ENCODE results near the gene GPRC5C.

GRCh38 chr17:74414510-74414909 lies 17.4 kb upstream of the GPRC5C start:
- TF ChIP-seq, protein P1, sequence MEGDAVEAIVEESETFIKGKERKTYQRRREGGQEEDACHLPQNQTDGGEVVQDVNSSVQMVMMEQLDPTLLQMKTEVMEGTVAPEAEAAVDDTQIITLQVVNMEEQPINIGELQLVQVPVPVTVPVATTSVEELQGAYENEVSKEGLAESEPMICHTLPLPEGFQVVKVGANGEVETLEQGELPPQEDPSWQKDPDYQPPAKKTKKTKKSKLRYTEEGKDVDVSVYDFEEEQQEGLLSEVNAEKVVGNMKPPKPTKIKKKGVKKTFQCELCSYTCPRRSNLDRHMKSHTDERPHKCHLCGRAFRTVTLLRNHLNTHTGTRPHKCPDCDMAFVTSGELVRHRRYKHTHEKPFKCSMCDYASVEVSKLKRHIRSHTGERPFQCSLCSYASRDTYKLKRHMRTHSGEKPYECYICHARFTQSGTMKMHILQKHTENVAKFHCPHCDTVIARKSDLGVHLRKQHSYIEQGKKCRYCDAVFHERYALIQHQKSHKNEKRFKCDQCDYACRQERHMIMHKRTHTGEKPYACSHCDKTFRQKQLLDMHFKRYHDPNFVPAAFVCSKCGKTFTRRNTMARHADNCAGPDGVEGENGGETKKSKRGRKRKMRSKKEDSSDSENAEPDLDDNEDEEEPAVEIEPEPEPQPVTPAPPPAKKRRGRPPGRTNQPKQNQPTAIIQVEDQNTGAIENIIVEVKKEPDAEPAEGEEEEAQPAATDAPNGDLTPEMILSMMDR (IDR thresholded peaks at IDR 0.05; ENCODE audit: insufficient read depth, low read length) = no peak
- TF ChIP-seq POLR2AphosphoS5 (IDR thresholded peaks at IDR 0.05; ENCODE audit: low read depth) = no peak
- no peak for TF ChIP-seq GABPA (IDR thresholded peaks at IDR 0.05; ENCODE audit: low read depth)
- TF ChIP-seq SPI1 (IDR thresholded peaks at IDR 0.05; ENCODE audit: borderline replicate concordance, low read depth) = no peak
- TF ChIP-seq REST (IDR thresholded peaks at IDR 0.05; ENCODE audit: insufficient replicate concordance, low read depth) = no peak
